ENCODE measurements around the gene NEFH.

NEFH gene

GRCh38 chr22:29491012-29491411 is 11.0 kb downstream of the NEFH start:
- Histone ChIP-seq H3K36me3 (ENCODE audit: control insufficient read depth, low read length) (no peaks in the 10 kb centered on the region), H3K9me2 (replicated peaks; ENCODE audit: control insufficient read depth, low read length) (no peaks in the 10 kb centered on the region), H3K79me2 (ENCODE audit: control insufficient read depth, low read length) (no peaks in the 10 kb centered on the region), H3F3A (ENCODE audit: control insufficient read depth, insufficient read depth) (no peaks in the 10 kb centered on the region), H4K20me1 (ENCODE audit: control insufficient read depth, insufficient read depth, low read depth, low read length) (no peaks in the 10 kb centered on the region), H3K4me2 (ENCODE audit: low read length) (no peak overlapping the region), H3K27ac (ENCODE audit: low read depth, low read length) (no peak overlapping the region), H3K9me3 (ENCODE audit: control insufficient read depth, insufficient read depth, low read length) (no peaks in the 10 kb centered on the region), H3K4me3 (ENCODE audit: low read length) (no peak overlapping the region), H3K27me3 (ENCODE audit: control insufficient read depth, low read length) (0 out of 2 replicates have a peak, but pooled peaks cover 2% of the 10 kb centered on the region), H3K4me1 (ENCODE audit: control insufficient read depth, low read length) (no peaks in the 10 kb centered on the region)
- TF ChIP-seq EZH2phosphoT487 (IDR thresholded peaks at IDR 0.05; ENCODE audit: borderline replicate concordance, low read length) (no peak), CTCF (IDR thresholded peaks at IDR 0.05; ENCODE audit: low read depth, low read length, poor library complexity, severe bottlenecking) (no peak)

DNA sequence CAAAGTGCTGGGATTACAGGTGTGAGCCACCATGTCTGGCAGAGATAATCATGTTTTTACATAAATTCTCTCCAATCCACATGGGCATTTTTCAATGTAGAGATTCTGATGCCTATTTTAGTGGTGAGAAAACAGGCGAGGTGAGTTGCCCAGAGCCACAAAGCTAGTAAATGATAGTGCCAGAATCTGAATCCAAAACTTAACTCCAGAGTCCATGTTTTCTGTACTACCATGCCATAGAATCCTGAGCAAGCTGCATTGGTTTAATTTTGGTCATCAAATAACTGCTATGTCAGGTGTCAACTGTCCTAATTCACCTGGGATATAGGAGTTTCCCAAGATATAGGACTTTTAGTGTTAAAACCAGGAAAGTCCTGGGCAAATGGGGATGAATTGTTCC is 13.6 kb downstream of the NEFH start:
- H3K79me2 ChIP-seq (ENCODE audit: control insufficient read depth, low read length): no peaks in the 10 kb centered on the region
- H4K20me1 ChIP-seq (ENCODE audit: control insufficient read depth, insufficient read depth, low read depth, low read length): no peaks in the 10 kb centered on the region
- 0 out of 2 replicates have a peak, but pooled peaks cover 2% of the 10 kb centered on the region for H3K27me3 ChIP-seq (ENCODE audit: control insufficient read depth, low read length)
- no peak for TF ChIP-seq EZH2phosphoT487 (IDR thresholded peaks at IDR 0.05; ENCODE audit: borderline replicate concordance, low read length)
- no peak for TF ChIP-seq CTCF (IDR thresholded peaks at IDR 0.05; ENCODE audit: low read depth, low read length, poor library complexity, severe bottlenecking)
- H3K27ac ChIP-seq (ENCODE audit: low read depth, low read length): no peak overlapping the region
- no peaks in the 10 kb centered on the region for H3K9me3 ChIP-seq (ENCODE audit: control insufficient read depth, insufficient read depth, low read length)
- no peak overlapping the region for H3K4me2 ChIP-seq (ENCODE audit: low read length)
- no peaks in the 10 kb centered on the region for H3K9me2 ChIP-seq (replicated peaks; ENCODE audit: control insufficient read depth, low read length)
- no peaks in the 10 kb centered on the region for H3K4me1 ChIP-seq (ENCODE audit: control insufficient read depth, low read length)
- H3K36me3 ChIP-seq (ENCODE audit: control insufficient read depth, low read length): no peaks in the 10 kb centered on the region
- H3K4me3 ChIP-seq (ENCODE audit: low read length): no peak overlapping the region
- no peaks in the 10 kb centered on the region for H3F3A ChIP-seq (ENCODE audit: control insufficient read depth, insufficient read depth)

- Histone ChIP-seq H3K4me2 (ENCODE audit: low read length) (no peak overlapping the region), H3K9me2 (replicated peaks; ENCODE audit: control insufficient read depth, low read length) (no peaks in the 10 kb centered on the region), H3K9me3 (ENCODE audit: control insufficient read depth, insufficient read depth, low read length) (no peaks in the 10 kb centered on the region), H3K36me3 (ENCODE audit: control insufficient read depth, low read length) (no peaks in the 10 kb centered on the region), H3K4me1 (ENCODE audit: control insufficient read depth, low read length) (no peaks in the 10 kb centered on the region), H3F3A (ENCODE audit: control insufficient read depth, insufficient read depth) (no peaks in the 10 kb centered on the region), H3K4me3 (ENCODE audit: low read length) (no peak overlapping the region), H3K27me3 (ENCODE audit: control insufficient read depth, low read length) (no peaks in the 10 kb centered on the region), H3K79me2 (ENCODE audit: control insufficient read depth, low read length) (no peaks in the 10 kb centered on the region), H4K20me1 (ENCODE audit: control insufficient read depth, insufficient read depth, low read depth, low read length) (no peaks in the 10 kb centered on the region), H3K27ac (ENCODE audit: low read depth, low read length) (no peak overlapping the region)
- TF ChIP-seq CTCF (IDR thresholded peaks at IDR 0.05; ENCODE audit: low read depth, low read length, poor library complexity, severe bottlenecking) (no peak), EZH2phosphoT487 (IDR thresholded peaks at IDR 0.05; ENCODE audit: borderline replicate concordance, low read length) (no peak)
Observed at GRCh38 chr22:29499852-29500251, 19.8 kb downstream of the NEFH start.
